H1 (cell line): ENCODE data around the gene ABHD6. TPM values are rescaled to one million over a fixed set of nuclear protein-coding genes. Genes with fewer than 3 reads are reported as not detected.

Experiments
- CTCF ChIA-PET: fragments of 300-600 bp; sonication (Branson Sonifier 250); formaldehyde crosslinking; loops from one replicate; lab custom pipeline; 2021; ENCODE audit not compliant: partially characterized antibody; lab: Charles Lee
- POLR2A ChIA-PET: fragments of 300-600 bp; sonication (Branson Sonifier 250); formaldehyde crosslinking; loops from one replicate; lab custom pipeline; 2021; ENCODE audit warnings: inconsistent platforms; ENCODE audit not compliant: partially characterized antibody; lab: Charles Lee
- DNase-seq, 2 experiments: peaks; one replicate each; pipeline versions ENCODE4 v3.0.0 to v3.0.0-alpha.2; 2010 to 2022; ENCODE audit warnings: low spot score in 2 of 2, low read depth in 1 of 2, mixed read lengths in 1 of 2
- FAIRE-seq: peaks from 2 replicates; lab custom pipeline; 2011; peaks lifted over from hg19 to GRCh38; lab: Jason Lieb, UNC
- H2AFZ ChIP-seq: 2 replicates; pipeline ENCODE4 v1.8.1; 2012; ENCODE audit warnings: low read length, inconsistent platforms
- H2AK5ac ChIP-seq: 2 replicates; pipeline ENCODE4 v1.6.1; 2013; ENCODE audit warnings: low read depth, low read length
- H2BK120ac ChIP-seq: replicated peaks from 2 replicates; pipeline ENCODE3; 2013; ENCODE audit warnings: low read depth, low read length, inconsistent platforms
- H2BK12ac ChIP-seq: 2 replicates; pipeline ENCODE4 v1.6.1; 2013; ENCODE audit warnings: low read depth, low read length
- H2BK15ac ChIP-seq: 2 replicates; pipeline ENCODE4 v1.6.1; 2013; ENCODE audit warnings: low read length
- H2BK20ac ChIP-seq: 2 replicates; pipeline ENCODE4 v1.6.1; 2013; ENCODE audit warnings: low read length
- H2BK5ac ChIP-seq: 2 replicates; pipeline ENCODE4 v1.6.1; 2013; ENCODE audit warnings: low read depth, low read length
- H3K14ac ChIP-seq: 2 replicates; pipeline ENCODE4 v1.6.1; 2013; ENCODE audit warnings: inconsistent platforms; ENCODE audit not compliant: insufficient read length
- H3K18ac ChIP-seq: 2 replicates; pipeline ENCODE4 v1.6.1; 2013; ENCODE audit warnings: low read length; ENCODE audit errors: extremely low read depth
- H3K23ac ChIP-seq: 2 replicates; pipeline ENCODE4 v1.6.1; 2013; ENCODE audit warnings: inconsistent platforms; ENCODE audit not compliant: insufficient read length
- H3K23me2 ChIP-seq: 2 replicates; pipeline ENCODE4 v1.6.1; 2013; ENCODE audit warnings: low read depth, low read length
- H3K27ac ChIP-seq: 2 replicates; pipeline ENCODE4 v1.6.1; 2011; ENCODE audit warnings: low read depth, low read length, inconsistent platforms
- H3K27me3 ChIP-seq, 4 experiments: replicated peaks in 1 of 4; 1 replicate in 1 of 4; 2 replicates in 3 of 4; pipeline versions ENCODE4 v1.6.1 to v1.8.1; 2011 to 2013; ENCODE audit warnings: low read length in 3 of 4, mild to moderate bottlenecking in 3 of 4, inconsistent platforms in 2 of 4, mixed read lengths in 2 of 4, moderate library complexity in 1 of 4; ENCODE audit not compliant: control insufficient read depth in 3 of 4, insufficient read depth in 3 of 4; ENCODE audit errors: extremely low read depth in 1 of 4
- H3K36me3 ChIP-seq, 4 experiments: 2 replicates each; pipeline versions ENCODE4 v1.6.1 to v1.8.1; 2011 to 2013; ENCODE audit warnings: mild to moderate bottlenecking in 4 of 4, low read length in 3 of 4, moderate library complexity in 2 of 4, control low read depth in 1 of 4, inconsistent platforms in 1 of 4; ENCODE audit not compliant: insufficient read depth in 4 of 4, control insufficient read depth in 2 of 4
- H3K4ac ChIP-seq: replicated peaks from 2 replicates; pipeline ENCODE3; 2013; ENCODE audit warnings: low read length, low read depth, mixed read lengths, inconsistent platforms; ENCODE audit not compliant: insufficient read length
- H3K4me1 ChIP-seq, 4 experiments: replicated peaks in 1 of 4; 1 replicate in 1 of 4; 2 replicates in 3 of 4; pipeline versions ENCODE4 v1.6.1 to v1.8.1; 2011 to 2013; ENCODE audit warnings: low read length in 3 of 4, inconsistent platforms in 2 of 4, mixed read lengths in 1 of 4; ENCODE audit not compliant: insufficient read depth in 4 of 4, control insufficient read depth in 3 of 4
- H3K4me2 ChIP-seq, 2 experiments: 2 replicates each; pipeline versions ENCODE4 v1.6.1 to v1.8.1; 2011 to 2013; ENCODE audit warnings: low read depth in 2 of 2, low read length in 2 of 2, control low read depth in 1 of 2, inconsistent platforms in 1 of 2, mild to moderate bottlenecking in 1 of 2; ENCODE audit not compliant: insufficient read depth in 1 of 2
- H3K4me3 ChIP-seq, 4 experiments: fragments of 200-600, 300-600 bp in 1 of 4; sonication (generic), shearing (Covaris generic), sonication (Bioruptor Twin) in 1 of 4; 2 replicates each; pipeline versions ENCODE4 v1.5.1 to v1.8.1; 2011 to 2016; ENCODE audit warnings: low read length in 4 of 4, low read depth in 3 of 4, control low read depth in 2 of 4, inconsistent platforms in 2 of 4, mild to moderate bottlenecking in 2 of 4, mixed read lengths in 1 of 4, moderate library complexity in 1 of 4; ENCODE audit not compliant: insufficient read depth in 2 of 4; ENCODE audit errors: extremely low read depth in 1 of 4
- H3K56ac ChIP-seq: replicated peaks from 2 replicates; pipeline ENCODE3; 2013; ENCODE audit warnings: low read depth, mild to moderate bottlenecking, mixed read lengths, low read length, inconsistent platforms; ENCODE audit not compliant: insufficient read length
- H3K79me1 ChIP-seq: 2 replicates; pipeline ENCODE4 v1.6.1; 2013; ENCODE audit warnings: low read depth, low read length, control low read depth
- H3K79me2 ChIP-seq, 2 experiments: 2 replicates each; pipeline versions ENCODE4 v1.6.1 to v1.8.1; 2012 to 2013; ENCODE audit warnings: low read length in 2 of 2, mild to moderate bottlenecking in 2 of 2, inconsistent platforms in 1 of 2; ENCODE audit not compliant: insufficient read depth in 2 of 2, control insufficient read depth in 1 of 2
- H3K9ac ChIP-seq, 4 experiments: replicated peaks in 1 of 4; 1 replicate in 1 of 4; 2 replicates in 3 of 4; pipeline versions ENCODE4 v1.6.1 to v1.8.1; 2011 to 2013; ENCODE audit warnings: low read depth in 3 of 4, low read length in 3 of 4, control low read depth in 2 of 4, mild to moderate bottlenecking in 2 of 4, moderate library complexity in 2 of 4, inconsistent platforms in 1 of 4; ENCODE audit errors: extremely low read depth in 1 of 4
- H3K9me3 ChIP-seq, 2 experiments: 2 replicates each; pipeline versions ENCODE4 v1.6.1 to v1.8.1; 2012 to 2013; ENCODE audit warnings: mild to moderate bottlenecking in 2 of 2, moderate library complexity in 2 of 2, control low read depth in 1 of 2, inconsistent platforms in 1 of 2, low read depth in 1 of 2, low read length in 1 of 2, mixed read lengths in 1 of 2; ENCODE audit not compliant: insufficient read depth in 2 of 2
- H4K20me1 ChIP-seq, 2 experiments: replicated peaks in 1 of 2; 2 replicates each; pipeline versions ENCODE3 to v1.8.1; 2011 to 2013; ENCODE audit warnings: inconsistent platforms in 2 of 2, low read length in 2 of 2, mild to moderate bottlenecking in 1 of 2; ENCODE audit not compliant: insufficient read depth in 2 of 2, control insufficient read depth in 1 of 2
- H4K5ac ChIP-seq: 2 replicates; pipeline ENCODE4 v1.6.1; 2013; ENCODE audit warnings: low read length, low read depth, mixed read lengths, inconsistent platforms; ENCODE audit not compliant: insufficient read length
- H4K8ac ChIP-seq: 2 replicates; pipeline ENCODE4 v1.8.0; 2013; ENCODE audit warnings: mild to moderate bottlenecking, moderate library complexity, low read length, inconsistent platforms; ENCODE audit not compliant: insufficient read depth; ENCODE audit errors: extremely low read depth
- H4K91ac ChIP-seq: replicated peaks from 2 replicates; pipeline ENCODE3; 2013; ENCODE audit warnings: low read length, mixed read lengths, inconsistent platforms; ENCODE audit not compliant: insufficient read length
- CEBPB ChIP-seq: IDR thresholded peaks from 2 replicates; pipeline ENCODE4 v1.6.1; 2012; ENCODE audit warnings: low read depth, low read length
- GABPA ChIP-seq: IDR thresholded peaks from 2 replicates; pipeline ENCODE4 v1.6.1; 2011; ENCODE audit warnings: mild to moderate bottlenecking, low read length, moderate library complexity, borderline replicate concordance; ENCODE audit not compliant: insufficient read depth
- WGBS, 2 experiments: shearing (Covaris generic) in 1 of 2; methylation state at CpG; one replicate each; pipeline versions ENCODE4 v1.1.6 to v1.1.7; 2013 to 2015; ENCODE audit warnings: low lambda C conversion rate in 2 of 2, mixed read lengths in 2 of 2, inconsistent platforms in 1 of 2, low coverage in 1 of 2, missing lambda C conversion rate in 1 of 2; ENCODE audit not compliant: insufficient replicate concordance in 2 of 2, insufficient coverage in 1 of 2, insufficient read length in 1 of 2; ENCODE audit errors: extremely low coverage in 1 of 2, missing lambda C conversion rate in 1 of 2; 5-methylcytosine and 5-hydroxymethylcytosine counted together
- polyA plus RNA-seq, 7 experiments: library from polyadenylated mRNA; depleted of rRNA in 3 of 7; stranded (reverse) in 5 of 7; unstranded in 2 of 7; fragments of >200 nt in 5 of 7; fragments of 200-250 nt in 2 of 7; gene quantifications; 1 replicate in 5 of 7; 2 replicates in 1 of 7; 4 replicates in 1 of 7; pipeline versions ENCODE4 v1.2.1 to v1.2.3, GENCODE V29; 2011 to 2013; ENCODE audit warnings: missing spikeins in 2 of 7, mixed read lengths in 2 of 7
- total RNA-seq: library from RNA; stranded (reverse); fragmentation: NEBNext Ultra II Directional; extraction: Animal tissue kit (Norgen Biotek cat#: 25700); gene quantifications from 2 replicates; pipeline ENCODE4 v1.2.1, GENCODE V29; 2021

The ABHD6 gene
- total and polyA plus RNA-seq, 2 of the 8 experiments (the other 6 are each of a cell fraction or from before 2014, with no cell fraction given), result 5.9 to 6.6 TPM

- H4K8ac ChIP-seq, result no peak overlapping the region
- FAIRE-seq (no peak), DNase-seq (no peak)
- H3K36me3 ChIP-seq, result no peaks in the 10 kb centered on the region
- ChIA-PET CTCF (interaction anchor here (1.0 kb wide), 1 partner anchor 30 kb away, joined by 3 read pairs; no protein-coding TSS in a partner anchor), POLR2A (no interaction called here)
- no peak overlapping the region for H3K27ac ChIP-seq
- no peak overlapping the region for H3K4me2 ChIP-seq
- H3K4ac ChIP-seq, result no peak overlapping the region
- no peaks in the 10 kb centered on the region for H3K27me3 ChIP-seq
- H3K9ac ChIP-seq, result no peak overlapping the region
- WGBS, 2 experiments, result 64% methylated on average over 2 of the region's 2 CpGs; no CpG with 5 or more reads in 1 of the 2 experiments
- no peaks in the 10 kb centered on the region for H3K79me2 ChIP-seq
- no peak overlapping the region for H3K14ac ChIP-seq
- TF ChIP-seq GABPA, result no peak
- TF ChIP-seq CEBPB, result no peak
- peaks cover 4% of the 10 kb centered on the region; the same call in 1 of the 2 replicates for H3K23me2 ChIP-seq
- H2BK5ac ChIP-seq, result no peak overlapping the region
- H2BK15ac ChIP-seq, result no peak overlapping the region
- no peak overlapping the region for H3K23ac ChIP-seq
- no peak overlapping the region for H4K5ac ChIP-seq
- no peak overlapping the region for H2AFZ ChIP-seq
- H2AK5ac ChIP-seq, result no peak overlapping the region
- H2BK20ac ChIP-seq, result no peak overlapping the region
- no peaks in the 10 kb centered on the region for H3K4me1 ChIP-seq
- H4K20me1 ChIP-seq, result no peaks in the 10 kb centered on the region
- no peak overlapping the region for H4K91ac ChIP-seq
- H3K9me3 ChIP-seq, result no peaks in the 10 kb centered on the region
- no peaks in the 10 kb centered on the region for H3K79me1 ChIP-seq
- H2BK12ac ChIP-seq, result no peak overlapping the region
- H3K56ac ChIP-seq, result no peak overlapping the region
- H2BK120ac ChIP-seq, result no peak overlapping the region
- no peak overlapping the region for H3K4me3 ChIP-seq
- H3K18ac ChIP-seq, result no peak overlapping the region
Observed at GRCh38 chr3:58269356-58269755, 31.8 kb downstream of the ABHD6 start.
